HepG2 (cell line): ENCODE data around the gene PTPRF. TPM values are rescaled to one million over a fixed set of nuclear protein-coding genes. Genes with fewer than 3 reads are reported as not detected.

ENCODE experiments used
- ARID3A ChIP-seq: IDR thresholded peaks from 2 replicates; pipeline ENCODE4 v1.6.1; 2012; ENCODE audit warnings: low read depth, low read length, improper control_type of control experiment
- CBX5 ChIP-seq: sonication (generic); formaldehyde crosslinking; IDR thresholded peaks from 2 replicates; pipeline ENCODE4 v1.4.0; 2020; ENCODE audit warnings: missing genetic modification reagents, borderline replicate concordance
- HMG20B ChIP-seq: conservative IDR thresholded peaks from 2 replicates; pipeline ENCODE4 v1.6.1; 2016; ENCODE audit warnings: missing genetic modification reagents, missing compliant biosample characterization
- HOXD1 ChIP-seq: sonication (generic); formaldehyde crosslinking; IDR thresholded peaks from 2 replicates; pipeline ENCODE4 v1.5.0; 2020; ENCODE audit warnings: missing genetic modification reagents
- KLF9 ChIP-seq: IDR thresholded peaks from 2 replicates; pipeline ENCODE4 v1.6.1; 2016; ENCODE audit warnings: low read depth
- MXI1 ChIP-seq: IDR thresholded peaks from 3 replicates; pipeline ENCODE4 v1.6.1; 2012; ENCODE audit warnings: low read depth, low read length, inconsistent platforms, borderline replicate concordance
- NCOA2 ChIP-seq: sonication (generic); formaldehyde crosslinking; IDR thresholded peaks from 2 replicates; pipeline ENCODE4 v1.8.0; 2022; ENCODE audit warnings: inconsistent platforms
- PBX2 ChIP-seq: IDR thresholded peaks from 2 replicates; pipeline ENCODE4 v1.6.1; 2016; ENCODE audit warnings: control low read depth
- ZNF367 ChIP-seq: sonication (generic); formaldehyde crosslinking; IDR thresholded peaks from 2 replicates; pipeline ENCODE4 v1.4.0; 2020; ENCODE audit warnings: missing genetic modification reagents, borderline replicate concordance
- ZNF44 ChIP-seq: sonication (generic); formaldehyde crosslinking; IDR thresholded peaks from 2 replicates; pipeline ENCODE4 v1.5.1; 2020; ENCODE audit warnings: mild to moderate bottlenecking, missing genetic modification reagents
- ZNF574 ChIP-seq: sonication (generic); formaldehyde crosslinking; IDR thresholded peaks from 2 replicates; pipeline ENCODE4 v1.4.0; 2020; ENCODE audit warnings: missing genetic modification reagents
- ZNF605 ChIP-seq: sonication (generic); formaldehyde crosslinking; IDR thresholded peaks from 2 replicates; pipeline ENCODE4 v1.8.0; 2022; ENCODE audit warnings: mild to moderate bottlenecking, missing genetic modification reagents
- ZNF709 ChIP-seq: sonication (generic); formaldehyde crosslinking; IDR thresholded peaks from 2 replicates; pipeline ENCODE4 v1.5.0; 2020; ENCODE audit warnings: mild to moderate bottlenecking, missing genetic modification reagents
- ZNF770 ChIP-seq: sonication (generic); formaldehyde crosslinking; IDR thresholded peaks from 2 replicates; pipeline ENCODE4 v1.5.0; 2020; ENCODE audit warnings: mild to moderate bottlenecking, missing genetic modification reagents
- polyA plus RNA-seq, 8 experiments: library from polyadenylated mRNA; depleted of rRNA in 3 of 8; stranded (reverse) in 7 of 8; unstranded in 1 of 8; fragments of >200 nt; fragmentation: Illumina TruSeq in 4 of 8; extraction: Trizol in 4 of 8; gene quantifications; 2 replicates each; pipeline versions ENCODE4 v1.2.1 to v1.2.3, GENCODE V29; 2011 to 2016; ENCODE audit warnings: low read depth in 4 of 8, missing spikeins in 1 of 8, mixed read lengths in 1 of 8; ENCODE audit not compliant: insufficient read depth in 1 of 8
- total RNA-seq, 5 experiments: library from RNA; depleted of rRNA; stranded (reverse); fragments of >200 nt; fragmentation: Illumina TruSeq; extraction: Trizol; gene quantifications; 2 replicates each; pipeline ENCODE4 v1.2.3, GENCODE V29; 2016; ENCODE audit warnings: low read depth in 1 of 5
- TF ChIP-seq, protein P1 (sequence below): IDR thresholded peaks from 2 replicates; pipeline ENCODE4 v1.6.1; 2018; ENCODE audit warnings: missing genetic modification reagents

PTPRF gene
- total and polyA plus RNA-seq, 2 of the 13 experiments (the other 11 are each of a cell fraction or from before 2014, with no cell fraction given), result 55.9 to 167 TPM

GRCh38 chr1:43650310-43651085 lies 119.8 kb downstream of the PTPRF start (continued):
- TF ChIP-seq, protein P1, sequence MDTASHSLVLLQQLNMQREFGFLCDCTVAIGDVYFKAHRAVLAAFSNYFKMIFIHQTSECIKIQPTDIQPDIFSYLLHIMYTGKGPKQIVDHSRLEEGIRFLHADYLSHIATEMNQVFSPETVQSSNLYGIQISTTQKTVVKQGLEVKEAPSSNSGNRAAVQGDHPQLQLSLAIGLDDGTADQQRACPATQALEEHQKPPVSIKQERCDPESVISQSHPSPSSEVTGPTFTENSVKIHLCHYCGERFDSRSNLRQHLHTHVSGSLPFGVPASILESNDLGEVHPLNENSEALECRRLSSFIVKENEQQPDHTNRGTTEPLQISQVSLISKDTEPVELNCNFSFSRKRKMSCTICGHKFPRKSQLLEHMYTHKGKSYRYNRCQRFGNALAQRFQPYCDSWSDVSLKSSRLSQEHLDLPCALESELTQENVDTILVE (CRISPR knock-in tag), result 0 out of 2 replicates have a peak, but pooled peaks have one; percentile 23
- TF ChIP-seq HOXD1 (CRISPR knock-in tag) (0 out of 2 replicates have a peak, but pooled peaks have one; percentile 23), ZNF574 (peak; percentile 62), ZNF367 (peak; percentile 63; the same call in 1 of the 2 replicates), HMG20B (CRISPR knock-in tag) (0 out of 2 replicates have a peak, but pooled peaks have one; percentile 35), ZNF709 (CRISPR knock-in tag) (peak; percentile 58; the same call in 1 of the 2 replicates), CBX5 (peak; percentile 77; the same call in 1 of the 2 replicates), ZNF605 (CRISPR knock-in tag) (peak; percentile 84), KLF9 (CRISPR knock-in tag) (0 out of 2 replicates have a peak, but pooled peaks have one; percentile 20), PBX2 (CRISPR knock-in tag) (peak; percentile 90), ZNF770 (CRISPR knock-in tag) (0 out of 2 replicates have a peak, but pooled peaks have one; percentile 15), ARID3A (no peak), ZNF44 (CRISPR knock-in tag) (no peak; the same call in 1 of the 2 replicates), NCOA2 (CRISPR knock-in tag) (peak; percentile 21; the same call in 1 of the 2 replicates), MXI1 (peak; percentile 23; the same call in 1 of the 3 replicates)
